Ishikawa (cell line): ENCODE measurements around the gene SLC39A7.

Experiments used
- CEBPB ChIP-seq: IDR thresholded peaks from 2 replicates; pipeline ENCODE4 v1.6.1; 2012
- CREB1 ChIP-seq: IDR thresholded peaks from 2 replicates; pipeline ENCODE4 v1.6.1; 2012; ENCODE audit warnings: low read depth
- EGR1 ChIP-seq: IDR thresholded peaks from 2 replicates; pipeline ENCODE4 v1.6.1; 2012
- EP300 ChIP-seq: IDR thresholded peaks from 2 replicates; pipeline ENCODE4 v1.6.1; 2012; ENCODE audit warnings: borderline replicate concordance
- FOXM1 ChIP-seq: IDR thresholded peaks from 2 replicates; pipeline ENCODE4 v1.6.1; 2012; ENCODE audit warnings: low read depth, borderline replicate concordance
- MAX ChIP-seq: IDR thresholded peaks from 2 replicates; pipeline ENCODE4 v1.6.1; 2012
- NFIC ChIP-seq: IDR thresholded peaks from 2 replicates; pipeline ENCODE4 v1.6.1; 2012
- RAD21 ChIP-seq: IDR thresholded peaks from 2 replicates; pipeline ENCODE4 v1.6.1; 2012; ENCODE audit warnings: low read depth
- REST ChIP-seq: IDR thresholded peaks from 2 replicates; pipeline ENCODE4 v1.6.1; 2012; ENCODE audit warnings: low read depth, mild to moderate bottlenecking
- TAF1 ChIP-seq: IDR thresholded peaks from 2 replicates; pipeline ENCODE4 v1.6.1; 2012; ENCODE audit warnings: low read depth, mild to moderate bottlenecking
- TCF12 ChIP-seq: IDR thresholded peaks from 2 replicates; pipeline ENCODE4 v1.6.1; 2012; ENCODE audit warnings: low read depth
- TEAD4 ChIP-seq: IDR thresholded peaks from 2 replicates; pipeline ENCODE4 v1.6.1; 2012
- USF1 ChIP-seq: IDR thresholded peaks from 2 replicates; pipeline ENCODE4 v1.6.1; 2012
- YY1 ChIP-seq: IDR thresholded peaks from 2 replicates; pipeline ENCODE4 v1.6.1; 2012; ENCODE audit warnings: low read depth
- ZBTB7A ChIP-seq: IDR thresholded peaks from 2 replicates; pipeline ENCODE4 v1.6.1; 2012; ENCODE audit warnings: low read depth

Gene SLC39A7

GRCh38 chr6:33249732-33250630, 49.3 kb downstream of the SLC39A7 start:
- no peak for TF ChIP-seq NFIC
- TF ChIP-seq TAF1: 0 out of 2 replicates have a peak, but pooled peaks have one; percentile 5

- no peak for TF ChIP-seq NFIC
- TF ChIP-seq ZBTB7A: no peak
- TF ChIP-seq FOXM1: no peak
- TF ChIP-seq EGR1: no peak
- TF ChIP-seq REST: no peak
- TF ChIP-seq CREB1: no peak
- TF ChIP-seq YY1: no peak
- TF ChIP-seq USF1: no peak
- TF ChIP-seq TCF12: no peak
- TF ChIP-seq CEBPB: no peak
- TF ChIP-seq EP300: no peak
- no peak for TF ChIP-seq TEAD4
- TF ChIP-seq RAD21: no peak
- TF ChIP-seq MAX: no peak
- TF ChIP-seq TAF1: no peak
Observed at GRCh38 chr6:33250731-33251130, 50.1 kb downstream of the SLC39A7 start.

GRCh38 chr6:33251395-33252012, 50.8 kb downstream of the SLC39A7 start:
- TF ChIP-seq EP300: no peak
- TF ChIP-seq CEBPB: no peak
- no peak for TF ChIP-seq TCF12
- no peak for TF ChIP-seq FOXM1
- TF ChIP-seq ZBTB7A: no peak
- no peak for TF ChIP-seq MAX
- no peak for TF ChIP-seq YY1
- TF ChIP-seq EGR1: no peak
- TF ChIP-seq NFIC: no peak
- no peak for TF ChIP-seq CREB1
- TF ChIP-seq TAF1: no peak
- no peak for TF ChIP-seq USF1
- no peak for TF ChIP-seq TEAD4
- no peak for TF ChIP-seq REST
- TF ChIP-seq RAD21: no peak

- TF ChIP-seq MAX (no peak), RAD21 (no peak), CREB1 (no peak), NFIC (no peak), USF1 (no peak), CEBPB (no peak), ZBTB7A (no peak)
Observed at GRCh38 chr6:33252759-33253158, 52.1 kb downstream of the SLC39A7 start.
